Thyroid gland (tissue), 4 donors: ENCODE measurements around the gene PLEKHA6. TPM values are rescaled to one million over a fixed set of nuclear protein-coding genes. Genes with fewer than 3 reads are reported as not detected.

ENCODE experiments used
- DNase-seq, 2 donors: peaks; one replicate each; pipeline ENCODE4 v3.0.0-alpha.2; 2019
- H3K27ac ChIP-seq, 3 donors: fragments of 200-600 bp; sonication (generic); 1 replicate in 2 of 3; 2 replicates in 1 of 3; pipeline ENCODE4 v1.5.1; 2016 to 2019; ENCODE audit warnings: mild to moderate bottlenecking in 1 of 3, moderate library complexity in 1 of 3
- H3K27me3 ChIP-seq: fragments of 200-600 bp; sonication (generic); one replicate; pipeline ENCODE4 v1.5.1; 2019
- H3K36me3 ChIP-seq, 2 donors: fragments of 200-600 bp; sonication (generic); one replicate each; pipeline ENCODE4 v1.5.1; 2016 to 2019
- H3K4me1 ChIP-seq, 2 donors: fragments of 200-600 bp; sonication (generic); one replicate each; pipeline ENCODE4 v1.5.1; 2017 to 2019
- H3K4me3 ChIP-seq, 3 donors: fragments of 200-600 bp; sonication (generic); replicated peaks in 1 of 3; 1 replicate in 2 of 3; 2 replicates in 1 of 3; pipeline ENCODE4 v1.5.1; 2016; ENCODE audit warnings: mild to moderate bottlenecking in 1 of 3
- H3K9me3 ChIP-seq: fragments of 200-600 bp; sonication (generic); one replicate; pipeline ENCODE4 v1.5.1; 2017
- CTCF ChIP-seq, 6 experiments: fragments of 200-600 bp in 3 of 6; fragments of 450-650 bp in 3 of 6; sonication (generic) in 3 of 6; IDR thresholded peaks; one replicate each; pipeline ENCODE4 v1.5.1; 2016 to 2019; ENCODE audit warnings: antibody characterized with exemption in 6 of 6, mild to moderate bottlenecking in 2 of 6, inconsistent platforms in 1 of 6, moderate library complexity in 1 of 6
- POLR2A ChIP-seq, 2 donors: fragments of 450-650 bp; IDR thresholded peaks; one replicate each; pipeline ENCODE4 v1.6.1; 2017; ENCODE audit warnings: antibody characterized with exemption in 2 of 2, mild to moderate bottlenecking in 2 of 2, moderate library complexity in 1 of 2
- WGBS, 2 donors: methylation state at CpG; one replicate each; pipeline ENCODE4 v1.1.5; 2017; 5-methylcytosine and 5-hydroxymethylcytosine counted together
- intact Hi-C: fragments of 100-400 bp; cut with DNase I; formaldehyde crosslinking; loops from one replicate; pipeline ENCODE4 v1.15.1; 2023
- total RNA-seq, 4 donors: library from RNA; depleted of rRNA; stranded (reverse); fragments of >200 nt; gene quantifications; one replicate each; pipeline ENCODE4 v1.2.3, GENCODE V29; 2016

PLEKHA6 gene
- total RNA-seq, 4 donors from 2014 or later: 2.9 to 8.9 (median 4.0) TPM

- no peaks in the 10 kb centered on the region for H3K27me3 ChIP-seq
- no peak overlapping the region for H3K4me3 ChIP-seq
- no peak overlapping the region for H3K27ac ChIP-seq
- WGBS, 2 donors: 97% methylated on average over 2 of the region's 2 CpGs
- H3K9me3 ChIP-seq: no peaks in the 10 kb centered on the region
- no peaks in the 10 kb centered on the region for H3K36me3 ChIP-seq
- no peak for DNase-seq
- no peak for TF ChIP-seq POLR2A (IDR thresholded peaks at IDR 0.05)
- TF ChIP-seq CTCF (IDR thresholded peaks at IDR 0.05): no peak
- intact Hi-C loops: no loop called here
- peaks cover 0 to 11% of the 10 kb centered on the region in 2 donors for H3K4me1 ChIP-seq
These were observed 17.4 kb downstream of the PLEKHA6 start for GRCh38 chr1:204342310-204342709.

DNA sequence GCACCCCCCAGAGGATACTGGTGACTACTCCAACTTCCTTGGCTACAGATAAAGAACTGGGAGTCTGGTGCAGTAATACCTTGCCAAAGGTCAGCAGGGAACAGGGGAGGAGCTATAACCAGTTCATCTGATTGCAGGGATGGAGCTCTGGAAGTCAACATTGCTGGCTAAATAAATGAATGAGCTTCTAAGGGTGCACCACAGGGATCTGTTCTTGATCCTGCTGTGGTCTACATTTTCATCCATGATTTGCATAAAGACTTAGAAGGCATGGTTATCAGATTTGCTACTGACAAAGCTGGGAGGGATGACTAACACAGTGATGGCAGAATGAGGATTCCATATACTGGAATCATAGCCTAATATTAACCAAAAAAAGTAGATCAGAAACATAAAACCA lies 18.3 kb downstream of the PLEKHA6 start:
- TF ChIP-seq CTCF (IDR thresholded peaks at IDR 0.05): no peak
- no peak for TF ChIP-seq POLR2A (IDR thresholded peaks at IDR 0.05)
- Histone ChIP-seq H3K27ac (no peak overlapping the region), H3K4me1 (peaks cover 0 to 11% of the 10 kb centered on the region in 2 donors), H3K36me3 (no peaks in the 10 kb centered on the region), H3K9me3 (no peaks in the 10 kb centered on the region), H3K4me3 (no peak overlapping the region), H3K27me3 (no peaks in the 10 kb centered on the region)
- intact Hi-C loops: no loop called here
- DNase-seq: no peak

GRCh38 chr1:204340081-204340889 lies 19.4 kb downstream of the PLEKHA6 start:
- no peak overlapping the region for H3K27ac ChIP-seq

DNA sequence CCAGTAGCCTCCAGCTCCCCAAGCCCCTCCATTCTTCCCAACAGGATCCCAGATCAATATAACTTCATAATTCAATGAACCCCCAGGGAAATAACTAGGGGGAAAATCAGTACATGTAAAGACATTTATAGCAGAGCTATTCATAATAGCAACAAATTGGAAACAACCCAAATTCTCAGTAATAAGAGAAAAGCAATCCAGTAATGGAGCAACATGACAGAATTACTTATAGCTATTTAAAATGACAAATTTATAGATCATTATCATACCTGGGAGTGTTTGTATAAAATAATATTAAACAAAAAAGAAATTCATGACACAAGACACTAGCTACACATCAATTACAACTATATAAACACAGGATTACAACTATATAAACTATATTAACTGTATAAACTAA lies 20.2 kb downstream of the PLEKHA6 start:
- H3K4me1 ChIP-seq: no peaks in the 10 kb centered on the region
- no peak overlapping the region for H3K4me3 ChIP-seq
- H3K36me3 ChIP-seq: no peaks in the 10 kb centered on the region
- TF ChIP-seq POLR2A (IDR thresholded peaks at IDR 0.05) (no peak), CTCF (IDR thresholded peaks at IDR 0.05) (no peak)
- H3K9me3 ChIP-seq: no peaks in the 10 kb centered on the region
- DNase-seq: no peak
- no peaks in the 10 kb centered on the region for H3K27me3 ChIP-seq
- no peak overlapping the region for H3K27ac ChIP-seq
- intact Hi-C loops: no loop called here

More at GRCh38 chr1:204340081-204340889, 19.4 kb downstream of the PLEKHA6 start:
- Histone ChIP-seq H3K4me3 (no peak overlapping the region), H3K36me3 (no peaks in the 10 kb centered on the region), H3K4me1 (peaks cover 0 to 2% of the 10 kb centered on the region in 2 donors), H3K27me3 (no peaks in the 10 kb centered on the region), H3K9me3 (no peaks in the 10 kb centered on the region)
- TF ChIP-seq POLR2A (IDR thresholded peaks at IDR 0.05): no peak
- TF ChIP-seq CTCF (IDR thresholded peaks at IDR 0.05): no peak
- WGBS, 2 donors: 86% methylated on average over 10 to 11 of the region's 12 CpGs
- DNase-seq: no peak
- intact Hi-C loops: no loop called here

DNA sequence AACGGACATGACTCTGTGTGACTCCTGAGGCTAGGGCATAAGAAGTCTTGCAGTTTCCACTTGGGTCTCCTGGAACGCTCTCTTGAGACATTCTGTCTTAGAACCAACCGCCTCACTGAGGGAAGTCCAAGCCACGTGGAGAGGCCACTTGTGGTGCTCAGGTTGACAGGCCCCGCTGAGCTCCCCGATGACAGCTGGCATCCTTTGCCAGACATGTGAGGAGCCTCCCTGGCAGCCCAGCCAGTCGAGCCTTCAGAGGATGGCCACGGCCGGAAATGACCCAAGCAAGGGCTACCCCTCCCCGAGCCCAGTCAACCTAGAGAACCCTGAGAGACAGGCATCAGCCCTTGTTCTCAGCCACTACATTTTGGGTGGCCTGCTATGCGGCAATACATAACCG lies 20.7 kb downstream of the PLEKHA6 start:
- Histone ChIP-seq H3K9me3 (no peaks in the 10 kb centered on the region), H3K4me3 (no peak overlapping the region), H3K27ac (no peak overlapping the region), H3K4me1 (no peaks in the 10 kb centered on the region), H3K36me3 (no peaks in the 10 kb centered on the region), H3K27me3 (no peaks in the 10 kb centered on the region)
- no peak for TF ChIP-seq POLR2A (IDR thresholded peaks at IDR 0.05)
- TF ChIP-seq CTCF (IDR thresholded peaks at IDR 0.05): no peak
- DNase-seq: no peak
- intact Hi-C loops: no loop called here
- 64 to 74% methylated on average over 8 to 9 of the region's 12 CpGs for WGBS, 2 donors
